ENCODE data around the gene TMEM135. TPM values are rescaled to one million over a fixed set of nuclear protein-coding genes. Genes with fewer than 3 reads are reported as not detected.

Gene TMEM135
- polyA plus RNA-seq, 3 donors, result 31.7 to 33.1 (median 32.6) TPM

- peak; percentile 60 for DNase-seq
Measured at GRCh38 chr11:87352759-87353707, 315.3 kb downstream of the TMEM135 start.

GRCh38 chr11:87353771-87354345 is 316.1 kb downstream of the TMEM135 start:
- DNase-seq, result no peak

GRCh38 chr11:87355596-87355995 is 317.9 kb downstream of the TMEM135 start:
- no peak for DNase-seq

DNA sequence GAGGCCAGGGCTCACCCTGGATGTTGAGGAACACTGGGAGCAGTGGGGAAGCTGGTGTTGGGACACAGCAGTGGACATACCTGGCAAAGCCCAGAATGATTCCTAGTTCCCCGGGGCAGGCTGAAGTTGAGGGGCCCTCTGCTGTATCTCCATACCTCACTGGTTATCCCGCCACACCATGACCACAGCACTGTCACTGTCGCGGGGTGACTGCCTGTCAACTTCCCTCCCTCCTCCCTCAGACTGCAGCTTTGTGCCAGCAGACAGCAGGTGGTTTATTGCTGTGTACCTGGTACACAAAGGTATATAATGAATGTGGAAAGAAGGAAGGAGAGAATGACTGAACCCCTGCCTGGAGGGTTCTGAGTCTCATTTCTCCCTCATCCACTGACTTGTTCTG is 318.7 kb downstream of the TMEM135 start:
- no peak for DNase-seq

- DNase-seq, result no peak
Measured at GRCh38 chr11:87358461-87358860, 320.7 kb downstream of the TMEM135 start.

DNA sequence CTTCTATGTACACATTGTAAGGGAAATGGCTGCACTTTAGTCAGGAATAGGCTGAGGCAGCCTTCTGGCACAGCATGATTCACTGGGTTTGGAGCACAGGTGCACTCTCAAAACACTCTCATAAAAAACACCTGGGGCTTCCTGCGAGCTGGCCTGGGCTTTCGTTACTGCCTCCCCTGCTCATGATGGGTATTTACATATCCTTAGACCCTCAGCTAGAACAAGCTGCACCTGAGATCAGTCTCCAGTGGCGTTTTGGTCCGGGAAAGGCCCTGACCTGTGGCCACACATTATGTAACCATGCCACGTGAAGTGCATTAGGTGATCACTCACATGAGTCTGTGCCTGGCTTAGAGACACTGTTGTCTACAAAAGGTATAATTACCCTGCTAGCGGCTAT is 321.7 kb downstream of the TMEM135 start:
- DNase-seq, result no peak

DNA sequence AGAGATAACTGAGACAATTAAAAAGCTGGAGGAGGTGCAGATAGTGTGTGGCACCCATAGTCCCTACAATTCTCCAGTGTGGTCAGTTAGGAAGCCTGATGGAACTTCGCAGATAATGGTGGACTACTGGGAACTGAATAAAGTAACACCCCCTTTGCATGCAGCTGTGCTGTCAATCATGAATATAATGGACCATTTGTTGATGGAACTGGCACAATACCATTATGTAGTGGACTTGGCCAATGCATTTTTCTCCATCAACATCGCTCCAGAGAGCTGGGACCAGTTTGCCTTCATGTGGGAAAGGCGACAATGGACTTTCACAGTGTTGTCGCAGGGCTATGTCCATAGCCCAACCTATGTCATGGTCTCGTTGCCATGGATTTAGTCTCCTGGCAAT is 324.2 kb downstream of the TMEM135 start:
- DNase-seq, result no peak

- no peak for DNase-seq
Measured at GRCh38 chr11:87366346-87366745, 328.6 kb downstream of the TMEM135 start.

- DNase-seq, result no peak
Measured at GRCh38 chr11:87366763-87367405, 329.1 kb downstream of the TMEM135 start.

GRCh38 chr11:87368151-87368550 is 330.4 kb downstream of the TMEM135 start:
- DNase-seq, result no peak

DNA sequence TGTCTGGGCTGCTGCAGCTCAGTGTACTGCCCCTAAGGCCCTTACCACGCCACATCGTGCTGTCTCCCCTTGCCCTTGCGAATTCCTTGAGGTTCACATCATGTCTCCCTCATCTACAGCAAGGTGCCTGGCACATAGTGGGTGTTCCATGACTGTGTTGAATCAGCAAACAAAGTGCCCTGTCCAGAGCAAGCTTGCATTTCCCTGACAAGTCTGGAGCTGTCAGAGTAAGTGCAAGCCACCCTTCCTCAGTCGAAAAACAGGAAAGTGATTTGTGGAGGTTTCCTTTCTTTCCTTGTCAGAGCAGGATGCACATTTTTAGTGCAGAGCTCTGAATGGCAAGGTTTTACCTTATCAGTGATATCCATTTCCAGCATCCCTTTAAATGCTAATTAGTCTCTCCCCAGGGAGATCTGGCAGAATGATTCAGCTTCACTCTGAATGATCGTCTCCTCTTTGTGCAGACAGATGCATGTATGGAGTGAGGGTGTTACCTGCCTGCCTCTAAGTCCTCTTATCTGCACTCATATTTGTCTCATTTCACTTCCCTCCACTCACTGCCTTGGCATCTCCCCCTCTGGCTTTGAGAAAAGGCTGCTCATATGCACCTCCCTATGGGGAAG is 331.2 kb downstream of the TMEM135 start:
- peak; percentile 11 for DNase-seq

- DNase-seq, result no peak
Measured at GRCh38 chr11:87369888-87370287, 332.2 kb downstream of the TMEM135 start.

DNA sequence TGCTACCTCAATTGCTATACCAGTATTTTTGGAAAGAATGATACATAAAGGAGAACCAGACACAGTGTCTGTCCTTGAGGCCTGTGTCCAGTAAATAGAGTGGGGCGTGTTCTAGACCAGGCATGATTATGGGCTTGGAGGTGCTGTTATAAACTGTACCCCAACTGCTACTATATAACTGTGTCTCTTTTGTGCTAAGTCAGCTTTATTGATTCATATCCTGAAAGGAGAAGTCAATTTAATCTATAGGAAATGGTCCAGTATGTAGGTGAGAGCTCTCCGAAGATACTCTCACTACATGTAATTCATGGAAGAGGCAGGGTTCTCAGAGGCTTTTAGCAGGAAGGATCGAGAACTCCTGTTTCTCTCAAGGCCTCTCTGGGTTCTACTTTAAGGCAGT is 334.3 kb downstream of the TMEM135 start:
- DNase-seq, result no peak

Other genes with a start within 250 kb of the TMEM135 start
- gene PRSS23, start 237.4 kb upstream of the TMEM135 start, polyA plus RNA-seq (ENCODE audit: insufficient read length in 3 of 3), result 10 to 100 TPM; 88.1 to 98.8 (median 97.2) TPM
- gene FZD4, start 82.5 kb upstream of the TMEM135 start, polyA plus RNA-seq (ENCODE audit: insufficient read length in 3 of 3), result 10 to 100 TPM; 68.9 to 88.6 (median 81.7) TPM